Calu3 (cell line): ENCODE data around the gene ZNF205. TPM values are rescaled to one million over a fixed set of nuclear protein-coding genes. Genes with fewer than 3 reads are reported as not detected.
"Not testable (repeated sequence)": the region's sequence is repeated elsewhere in the genome, so short reads cannot be mapped to it uniquely, and the experiment has no call there.

Experiments used
- BruUV-seq: library from RNA; stranded (reverse); fragments of 400-500 nt; replicated peaks from 2 replicates; lab custom pipeline; 2021; lab: Mats Ljungman, UMichigan
- CTCF ChIA-PET: fragments of 300-600 bp; sonication (Branson Sonifier 250); formaldehyde crosslinking; loops from one replicate; lab custom pipeline; 2022; ENCODE audit warnings: antibody characterized with exemption; lab: Charles Lee
- DNase-seq: peaks from one replicate; pipeline ENCODE4 v3.0.0; 2022
- H3K27ac Mint-ChIP-seq: one replicate; pipeline ENCODE4 v1.8.0; 2022; ENCODE audit warnings: mixed read lengths; ENCODE audit not compliant: unreplicated experiment
- H3K27me3 Mint-ChIP-seq: one replicate; pipeline ENCODE4 v1.8.0; 2022; ENCODE audit warnings: mixed read lengths; ENCODE audit not compliant: unreplicated experiment
- H3K36me3 Mint-ChIP-seq: one replicate; pipeline ENCODE4 v1.8.0; 2022; ENCODE audit warnings: mild to moderate bottlenecking, moderate library complexity, mixed read lengths; ENCODE audit not compliant: insufficient read depth, unreplicated experiment
- H3K4me1 Mint-ChIP-seq: one replicate; pipeline ENCODE4 v1.8.0; 2022; ENCODE audit warnings: mild to moderate bottlenecking, low read depth, mixed read lengths; ENCODE audit not compliant: unreplicated experiment
- H3K4me3 Mint-ChIP-seq: one replicate; pipeline ENCODE4 v1.8.0; 2022; ENCODE audit warnings: mild to moderate bottlenecking, low read depth, moderate library complexity, mixed read lengths; ENCODE audit not compliant: unreplicated experiment
- H3K9me3 Mint-ChIP-seq: one replicate; pipeline ENCODE4 v1.8.0; 2022; ENCODE audit warnings: low read depth, mixed read lengths; ENCODE audit not compliant: unreplicated experiment
- intact Hi-C: fragments of 100-400 bp; cut with micrococcal nuclease; formaldehyde crosslinking; loops from one replicate; pipeline ENCODE4 v1.10.0; 2022; ENCODE audit not compliant: unreplicated experiment
- total RNA-seq: library from RNA; stranded (reverse); gene quantifications from 2 replicates; pipeline ENCODE4 v1.2.3, GENCODE V29; 2022
- TF ChIP-seq, protein P1 (sequence below): fragments of 200-600 bp; IDR thresholded peaks from one replicate; pipeline ENCODE4 v1.8.0; 2022; ENCODE audit warnings: antibody characterized with exemption; ENCODE audit not compliant: unreplicated experiment

ZNF205 gene
- total RNA-seq, 1 experiment from 2014 or later, result 17.2 TPM

DNA sequence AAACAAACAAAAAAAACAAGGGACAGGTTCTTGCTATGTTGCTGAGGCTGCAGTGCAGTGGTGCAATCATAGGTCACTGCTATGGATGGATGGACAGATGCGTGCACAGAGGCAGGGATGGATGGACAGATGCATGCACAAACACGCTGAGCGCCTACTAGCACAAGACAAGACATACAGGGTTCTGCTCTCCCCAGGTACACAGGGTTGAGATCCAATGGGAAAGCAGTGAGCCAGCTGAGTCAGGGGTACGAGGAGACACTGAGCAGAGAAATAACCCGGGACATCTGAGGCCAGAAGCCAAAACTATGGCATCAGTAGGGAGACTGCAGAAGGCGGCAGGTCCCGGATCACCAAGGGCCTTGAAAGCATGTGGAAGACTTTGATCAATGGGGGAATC is 40.7 kb upstream of the ZNF205 start:
- Mint-ChIP-seq H3K4me1 (no peaks in the 10 kb centered on the region), H3K27ac (no peak overlapping the region), H3K36me3 (peaks cover 5% of the 10 kb centered on the region), H3K27me3 (peaks cover 44% of the 10 kb centered on the region), H3K9me3 (no peaks in the 10 kb centered on the region), H3K4me3 (no peak overlapping the region)
- TF ChIP-seq, protein P1, sequence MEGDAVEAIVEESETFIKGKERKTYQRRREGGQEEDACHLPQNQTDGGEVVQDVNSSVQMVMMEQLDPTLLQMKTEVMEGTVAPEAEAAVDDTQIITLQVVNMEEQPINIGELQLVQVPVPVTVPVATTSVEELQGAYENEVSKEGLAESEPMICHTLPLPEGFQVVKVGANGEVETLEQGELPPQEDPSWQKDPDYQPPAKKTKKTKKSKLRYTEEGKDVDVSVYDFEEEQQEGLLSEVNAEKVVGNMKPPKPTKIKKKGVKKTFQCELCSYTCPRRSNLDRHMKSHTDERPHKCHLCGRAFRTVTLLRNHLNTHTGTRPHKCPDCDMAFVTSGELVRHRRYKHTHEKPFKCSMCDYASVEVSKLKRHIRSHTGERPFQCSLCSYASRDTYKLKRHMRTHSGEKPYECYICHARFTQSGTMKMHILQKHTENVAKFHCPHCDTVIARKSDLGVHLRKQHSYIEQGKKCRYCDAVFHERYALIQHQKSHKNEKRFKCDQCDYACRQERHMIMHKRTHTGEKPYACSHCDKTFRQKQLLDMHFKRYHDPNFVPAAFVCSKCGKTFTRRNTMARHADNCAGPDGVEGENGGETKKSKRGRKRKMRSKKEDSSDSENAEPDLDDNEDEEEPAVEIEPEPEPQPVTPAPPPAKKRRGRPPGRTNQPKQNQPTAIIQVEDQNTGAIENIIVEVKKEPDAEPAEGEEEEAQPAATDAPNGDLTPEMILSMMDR, result no peak
- CTCF ChIA-PET, result no interaction called here
- intact Hi-C loops, result no loop called here
- no TSS peak for BruUV-seq
- DNase-seq, result no peak

DNA sequence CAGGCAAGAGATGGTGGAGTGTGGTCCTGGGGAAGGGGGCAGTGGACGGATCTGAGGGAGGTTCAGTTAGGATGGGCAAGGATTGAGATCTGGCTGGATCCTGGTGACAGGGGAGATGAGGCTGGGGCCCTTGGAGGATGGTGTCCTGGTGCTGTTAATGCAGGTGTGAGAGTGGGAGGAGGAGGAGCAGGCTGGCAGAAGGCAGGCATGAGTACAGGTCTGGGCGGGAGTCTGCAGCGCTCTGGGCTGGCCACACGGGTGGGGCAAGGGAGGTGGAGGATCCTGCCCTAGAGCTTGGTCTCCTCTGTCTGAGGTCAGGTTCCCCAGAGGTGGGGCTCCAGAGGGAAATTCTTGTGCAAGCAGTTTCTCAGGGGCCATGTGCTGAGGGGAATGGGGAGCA is 40.2 kb upstream of the ZNF205 start:
- H3K36me3 Mint-ChIP-seq, H3K4me3 Mint-ChIP-seq, intact Hi-C loops, DNase-seq, H3K4me1 Mint-ChIP-seq, BruUV-seq, CTCF ChIA-PET, H3K27ac Mint-ChIP-seq, H3K9me3 Mint-ChIP-seq: not testable (repeated sequence)
- H3K27me3 Mint-ChIP-seq, result peaks cover 44% of the 10 kb centered on the region

DNA sequence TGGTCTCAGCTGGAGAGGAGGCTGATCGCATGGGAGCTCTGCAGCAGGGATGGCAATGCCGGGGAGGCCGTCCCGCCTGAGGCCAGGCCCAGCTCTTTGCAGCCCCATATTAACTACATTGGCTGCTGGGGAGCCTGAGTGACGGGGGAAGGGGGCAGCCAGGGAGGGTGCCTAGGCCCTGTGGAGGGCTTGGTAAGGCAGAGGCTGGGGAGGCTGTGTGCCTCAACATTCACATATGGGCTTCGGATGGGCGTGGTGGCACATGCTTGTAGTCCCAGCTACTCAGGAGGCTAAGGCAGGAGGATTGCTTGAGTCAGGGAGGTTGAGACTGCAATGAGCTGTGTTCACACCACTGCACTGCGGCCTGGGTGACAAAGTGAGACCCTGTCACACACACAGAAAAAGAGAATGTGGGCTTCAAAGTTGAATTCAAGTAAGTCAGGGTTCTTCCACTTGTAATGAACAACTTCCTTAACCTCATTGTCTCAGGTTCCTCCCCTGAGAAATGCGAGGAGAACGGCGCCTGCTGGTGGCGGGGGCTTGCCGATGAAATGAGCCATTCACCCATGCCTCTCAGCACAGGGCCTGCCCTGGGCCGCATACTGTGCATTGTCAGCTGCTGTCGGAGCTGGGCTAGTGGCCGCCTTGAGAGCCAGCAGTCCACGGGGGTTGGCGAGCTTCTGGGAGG is 39.7 kb upstream of the ZNF205 start:
- H3K4me1 Mint-ChIP-seq, DNase-seq, H3K4me3 Mint-ChIP-seq, H3K9me3 Mint-ChIP-seq, H3K27ac Mint-ChIP-seq, CTCF ChIA-PET, H3K36me3 Mint-ChIP-seq, intact Hi-C loops, BruUV-seq: not testable (repeated sequence)
- peaks cover 44% of the 10 kb centered on the region for H3K27me3 Mint-ChIP-seq

DNA sequence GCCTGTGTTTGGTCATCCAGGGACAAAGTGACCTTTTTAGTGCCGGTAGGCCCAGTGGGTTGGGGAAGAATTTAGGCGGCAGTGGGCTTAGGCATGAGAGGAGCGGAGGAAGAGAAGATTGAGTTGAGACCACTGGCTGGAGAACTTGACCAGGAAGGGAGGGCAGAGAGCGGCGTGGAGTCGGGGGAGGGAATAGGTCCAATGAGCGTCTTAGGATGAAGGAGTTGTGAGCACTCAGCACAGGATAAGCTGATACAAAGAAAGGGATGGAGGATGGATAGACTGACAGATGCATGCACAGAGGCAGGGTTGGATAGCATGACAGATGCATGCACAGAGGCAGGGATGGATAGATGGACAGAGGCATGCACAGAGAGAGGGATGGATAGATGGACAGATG is 38.9 kb upstream of the ZNF205 start:
- no peak overlapping the region for H3K4me3 Mint-ChIP-seq

DNA sequence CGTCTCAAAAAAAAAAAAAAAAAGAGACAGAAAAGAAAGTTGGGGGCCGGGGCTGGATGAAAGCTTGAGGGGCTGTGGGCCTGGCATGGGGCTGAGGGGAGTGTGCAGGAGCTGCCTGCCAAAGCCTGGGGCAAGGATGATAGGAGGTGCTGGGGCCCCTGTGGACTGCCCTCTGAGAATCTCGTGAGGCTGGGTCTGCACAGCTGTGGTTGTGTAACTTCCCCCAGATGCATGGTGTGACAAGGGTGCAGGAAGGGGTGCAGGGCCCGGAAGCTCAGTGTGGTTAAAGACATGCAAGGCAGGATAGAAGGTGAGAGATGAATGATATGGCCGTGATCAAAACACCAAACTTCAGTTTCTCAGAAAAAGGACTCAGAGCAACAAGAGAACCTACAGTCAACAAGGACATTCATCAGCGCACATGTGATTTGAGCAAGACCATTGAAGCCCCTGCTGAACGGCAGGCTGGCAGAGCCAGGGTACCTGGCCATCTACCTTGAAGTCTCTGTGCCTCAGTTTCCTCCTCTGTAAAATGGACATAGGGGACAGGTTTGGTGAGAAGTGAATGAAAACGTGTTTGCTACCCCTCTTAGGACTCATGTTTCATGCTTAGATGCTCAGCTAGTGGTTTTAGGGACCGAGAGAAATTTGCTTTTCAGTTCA is 37.4 kb upstream of the ZNF205 start:
- DNase-seq, result no peak
- CTCF ChIA-PET, result interaction anchor here (0.6 to 1.6 kb wide), 3 partner anchors 10 to 1294 kb away, joined by 4 to 11 read pairs (median 4); no protein-coding TSS in a partner anchor
- intact Hi-C loops, result no loop called here
- Mint-ChIP-seq H3K36me3 (peaks cover 5% of the 10 kb centered on the region), H3K27ac (no peak overlapping the region), H3K9me3 (no peaks in the 10 kb centered on the region), H3K4me1 (peaks cover 9% of the 10 kb centered on the region), H3K27me3 (peaks cover 53% of the 10 kb centered on the region), H3K4me3 (no peak overlapping the region)
- TF ChIP-seq, protein P1, result no peak
- no TSS peak for BruUV-seq

More for the DNA sequence above, 38.9 kb upstream of the ZNF205 start:
- no peak for DNase-seq
- CTCF ChIA-PET, result no interaction called here
- Mint-ChIP-seq H3K4me1 (peaks cover 5% of the 10 kb centered on the region), H3K27me3 (peaks cover 44% of the 10 kb centered on the region), H3K27ac (no peak overlapping the region), H3K36me3 (peaks cover 5% of the 10 kb centered on the region), H3K9me3 (no peaks in the 10 kb centered on the region)
- BruUV-seq, result no TSS peak
- TF ChIP-seq, protein P1, result no peak
- intact Hi-C loops, result no loop called here
